ENCODE data around the gene FBH1. TPM values are rescaled to one million over a fixed set of nuclear protein-coding genes. Genes with fewer than 3 reads are reported as not detected.
"Not testable (repeated sequence)": the region's sequence is repeated elsewhere in the genome, so short reads cannot be mapped to it uniquely, and the experiment has no call there.

Gene FBH1
- total RNA-seq = 10 to 100 TPM; 51.8 to 53.5 TPM

- ATAC-seq = peak; percentile 87 to 90
- peak; percentile 99 for DNase-seq (ENCODE audit: low spot score in 2 of 2)
- Mint-ChIP-seq H3K27ac (peak within 1 kb of the TSS; percentile 81 to 88), H3K9me3 (no peaks in the 10 kb centered on the region), H3K36me3 (peaks cover 0 to 27% of the 10 kb centered on the region in 2 donors)
These were observed at the start of gene FBH1, which contains the start of gene ANKRD16 for GRCh38 chr10:5889624-5890451. Gene FBH1 (plus strand): TSS chr10:5890243. CDS start chr10:5890346, 103 bp downstream. Gene ANKRD16 (minus strand): TSS chr10:5889893. CDS start chr10:5889354, 539 bp downstream.

GRCh38 chr10:5840314-5841307, 49.4 kb upstream of the FBH1 start:
- Mint-ChIP-seq H3K9me3 (peaks cover 0 to 3% of the 10 kb centered on the region in 2 donors), H3K27ac (no peak overlapping the region), H3K36me3 (no peaks in the 10 kb centered on the region)
- DNase-seq (ENCODE audit: low spot score in 2 of 2) = no peak
- ATAC-seq = no peak

GRCh38 chr10:5841965-5842364, 48.1 kb upstream of the FBH1 start:
- H3K36me3 Mint-ChIP-seq = no peaks in the 10 kb centered on the region
- ATAC-seq = no peak
- H3K9me3 Mint-ChIP-seq = peaks cover 0 to 3% of the 10 kb centered on the region in 2 donors
- no peak for DNase-seq (ENCODE audit: low spot score in 2 of 2)
- H3K27ac Mint-ChIP-seq = no peak overlapping the region

GRCh38 chr10:5843686-5844344, 46.2 kb upstream of the FBH1 start:
- H3K27ac Mint-ChIP-seq = peak overlapping the region; percentile 6 to 76

DNA sequence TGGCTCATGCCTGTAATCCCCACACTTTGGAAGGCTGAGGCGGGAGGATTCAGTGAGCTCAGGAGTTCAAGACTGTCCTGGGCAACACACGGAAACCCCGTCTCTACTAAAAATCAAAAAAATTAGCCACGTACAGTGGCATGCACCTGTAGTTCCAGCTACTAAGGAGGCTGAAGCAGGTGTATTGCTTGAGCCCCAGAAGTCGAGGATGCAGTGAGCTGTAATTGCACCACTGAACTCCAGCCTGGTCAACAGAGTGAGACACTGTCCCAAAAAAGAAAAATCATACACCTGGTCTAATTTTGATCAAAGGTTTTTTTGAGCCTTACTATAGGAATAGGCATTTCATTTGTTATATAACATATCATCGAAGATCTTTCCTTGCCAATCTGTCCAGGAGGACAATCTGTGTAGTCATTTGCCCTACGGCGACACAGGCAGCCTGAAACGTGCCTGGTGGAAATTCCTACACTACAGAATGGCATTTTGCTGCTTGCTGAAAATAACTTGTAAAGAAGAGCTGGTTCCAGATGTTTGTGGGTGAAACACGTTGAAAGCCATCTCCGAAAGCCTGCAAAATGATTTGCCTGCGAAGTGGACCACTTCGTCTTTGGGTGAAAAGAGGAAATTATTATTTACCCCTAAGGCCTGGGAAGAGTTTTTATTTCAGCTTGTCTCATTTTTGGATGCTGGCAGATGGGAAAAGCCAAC, 45.5 kb upstream of the FBH1 start:
- ATAC-seq = no peak
- no peak for DNase-seq (ENCODE audit: low spot score in 2 of 2)
- H3K27ac Mint-ChIP-seq = peak overlapping the region; percentile 6 to 76
- peaks cover 0 to 3% of the 10 kb centered on the region in 2 donors for H3K9me3 Mint-ChIP-seq
- no peaks in the 10 kb centered on the region for H3K36me3 Mint-ChIP-seq

More at GRCh38 chr10:5843686-5844344, 46.2 kb upstream of the FBH1 start:
- H3K36me3 Mint-ChIP-seq = no peaks in the 10 kb centered on the region
- DNase-seq (ENCODE audit: low spot score in 2 of 2) = no peak
- peak; percentile 71 to 77 for ATAC-seq
- H3K9me3 Mint-ChIP-seq = peaks cover 0 to 3% of the 10 kb centered on the region in 2 donors

GRCh38 chr10:5846667-5847066, 43.4 kb upstream of the FBH1 start:
- not testable (repeated sequence) for DNase-seq (ENCODE audit: low spot score in 2 of 2); H3K36me3 Mint-ChIP-seq; H3K9me3 Mint-ChIP-seq
- H3K27ac Mint-ChIP-seq = peak overlapping the region; percentile 84 to 90
- ATAC-seq = peak in 1 of 2 donors; percentile 8

- H3K27ac Mint-ChIP-seq = no peak overlapping the region
- ATAC-seq (no peak), DNase-seq (ENCODE audit: low spot score in 2 of 2) (no peak)
- no peaks in the 10 kb centered on the region for H3K9me3 Mint-ChIP-seq
- no peaks in the 10 kb centered on the region for H3K36me3 Mint-ChIP-seq
These were observed 35.9 kb upstream of the FBH1 start for GRCh38 chr10:5854131-5854475.

GRCh38 chr10:5855979-5856700, 33.9 kb upstream of the FBH1 start:
- no peak for DNase-seq (ENCODE audit: low spot score in 2 of 2)
- ATAC-seq = no peak
- H3K27ac Mint-ChIP-seq = no peak overlapping the region
- H3K9me3 Mint-ChIP-seq = no peaks in the 10 kb centered on the region
- no peaks in the 10 kb centered on the region for H3K36me3 Mint-ChIP-seq

- Mint-ChIP-seq H3K9me3 (no peaks in the 10 kb centered on the region), H3K36me3 (no peaks in the 10 kb centered on the region), H3K27ac (no peak overlapping the region)
- ATAC-seq (no peak), DNase-seq (ENCODE audit: low spot score in 2 of 2) (no peak)
These were observed 33.4 kb upstream of the FBH1 start for GRCh38 chr10:5856701-5857004.

DNA sequence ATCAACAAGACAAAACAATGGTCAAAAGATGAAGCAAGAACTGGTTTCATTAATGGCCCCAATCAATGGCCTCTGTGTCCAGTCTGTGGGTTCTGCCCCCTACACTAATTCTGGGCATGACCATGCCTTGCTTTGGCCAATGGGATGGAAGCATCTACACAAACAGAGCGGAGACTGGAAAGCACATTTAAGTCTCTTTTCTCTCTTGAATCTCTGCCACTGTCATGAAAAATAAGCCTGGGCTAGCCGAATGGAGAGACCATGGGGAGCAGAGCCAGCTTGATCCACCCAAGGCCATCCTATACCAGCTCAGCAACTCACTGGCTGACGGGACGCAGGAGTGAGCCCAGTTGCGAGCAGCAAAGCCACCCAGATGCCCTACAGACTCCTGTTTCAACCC, 31.2 kb upstream of the FBH1 start:
- Mint-ChIP-seq H3K27ac (no peak overlapping the region), H3K36me3 (peaks cover 5 to 7% of the 10 kb centered on the region in 2 donors), H3K9me3 (peaks cover 0 to 6% of the 10 kb centered on the region in 2 donors)
- DNase-seq (ENCODE audit: low spot score in 2 of 2) (no peak), ATAC-seq (no peak)

GRCh38 chr10:5860066-5860465, 30.0 kb upstream of the FBH1 start:
- H3K27ac Mint-ChIP-seq = no peak overlapping the region
- ATAC-seq (no peak), DNase-seq (ENCODE audit: low spot score in 2 of 2) (no peak)
- peaks cover 5 to 7% of the 10 kb centered on the region in 2 donors for H3K36me3 Mint-ChIP-seq
- H3K9me3 Mint-ChIP-seq = peaks cover 0 to 6% of the 10 kb centered on the region in 2 donors

DNA sequence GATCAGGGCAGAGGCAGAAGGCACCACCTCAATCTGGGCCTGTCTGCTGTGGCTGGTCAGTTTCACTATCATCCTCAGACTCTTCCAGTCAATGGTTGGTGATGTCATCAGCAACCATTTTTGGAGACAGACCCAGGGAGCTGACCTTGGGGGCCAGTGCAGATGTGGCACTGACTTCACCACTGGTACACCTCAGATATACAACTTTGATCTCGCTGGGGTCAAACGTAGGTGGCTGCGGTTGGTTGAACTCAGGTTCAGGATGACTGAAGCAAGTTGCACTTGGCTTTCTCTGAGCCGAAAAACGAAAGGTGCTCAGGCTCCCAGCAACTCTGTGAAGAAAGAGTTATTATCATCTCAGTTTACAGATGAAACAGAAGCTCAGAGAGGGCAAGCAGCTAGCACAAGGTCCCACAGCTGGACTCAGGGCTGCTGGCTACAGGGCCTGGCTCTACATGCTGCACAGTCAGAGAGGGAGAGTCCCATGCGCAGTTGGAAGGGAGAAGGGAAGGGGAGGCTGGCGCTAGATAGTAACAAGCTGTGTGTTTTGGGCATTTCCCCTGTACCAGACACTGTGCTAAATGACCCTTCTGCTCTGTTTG, 27.6 kb upstream of the FBH1 start:
- ATAC-seq (peak in 1 of 2 donors; percentile 33), DNase-seq (ENCODE audit: low spot score in 2 of 2) (no peak)
- Mint-ChIP-seq H3K36me3 (peaks cover 5 to 7% of the 10 kb centered on the region in 2 donors), H3K27ac (peak overlapping the region in 1 of 2 donors; percentile 74), H3K9me3 (peaks cover 0 to 6% of the 10 kb centered on the region in 2 donors)

- H3K27ac Mint-ChIP-seq; DNase-seq (ENCODE audit: low spot score in 2 of 2); H3K9me3 Mint-ChIP-seq; ATAC-seq: not testable (repeated sequence)
- H3K36me3 Mint-ChIP-seq = peaks cover 6 to 11% of the 10 kb centered on the region in 2 donors
These were observed 26.9 kb upstream of the FBH1 start for GRCh38 chr10:5862981-5863685.

- ATAC-seq; DNase-seq (ENCODE audit: low spot score in 2 of 2): not testable (repeated sequence)
- H3K27ac Mint-ChIP-seq = peak overlapping the region; percentile 13 to 40
- peaks cover 17 to 21% of the 10 kb centered on the region in 2 donors for H3K36me3 Mint-ChIP-seq
- peaks cover 0 to 15% of the 10 kb centered on the region in 2 donors for H3K9me3 Mint-ChIP-seq
These were observed 23.5 kb upstream of the FBH1 start for GRCh38 chr10:5866451-5867081.
